GM12872 (cell line): Measurements from ENCODE around the gene SLC34A1.

ENCODE experiments used
- CTCF ChIP-seq: IDR thresholded peaks from 3 replicates; pipeline ENCODE4 v1.5.1; 2011; ENCODE audit warnings: low read depth, mild to moderate bottlenecking, low read length, moderate library complexity; ENCODE audit not compliant: insufficient read depth

SLC34A1 gene

GRCh38 chr5:177428574-177429217 is 44.5 kb downstream of the SLC34A1 start:
- no peak for TF ChIP-seq CTCF

DNA sequence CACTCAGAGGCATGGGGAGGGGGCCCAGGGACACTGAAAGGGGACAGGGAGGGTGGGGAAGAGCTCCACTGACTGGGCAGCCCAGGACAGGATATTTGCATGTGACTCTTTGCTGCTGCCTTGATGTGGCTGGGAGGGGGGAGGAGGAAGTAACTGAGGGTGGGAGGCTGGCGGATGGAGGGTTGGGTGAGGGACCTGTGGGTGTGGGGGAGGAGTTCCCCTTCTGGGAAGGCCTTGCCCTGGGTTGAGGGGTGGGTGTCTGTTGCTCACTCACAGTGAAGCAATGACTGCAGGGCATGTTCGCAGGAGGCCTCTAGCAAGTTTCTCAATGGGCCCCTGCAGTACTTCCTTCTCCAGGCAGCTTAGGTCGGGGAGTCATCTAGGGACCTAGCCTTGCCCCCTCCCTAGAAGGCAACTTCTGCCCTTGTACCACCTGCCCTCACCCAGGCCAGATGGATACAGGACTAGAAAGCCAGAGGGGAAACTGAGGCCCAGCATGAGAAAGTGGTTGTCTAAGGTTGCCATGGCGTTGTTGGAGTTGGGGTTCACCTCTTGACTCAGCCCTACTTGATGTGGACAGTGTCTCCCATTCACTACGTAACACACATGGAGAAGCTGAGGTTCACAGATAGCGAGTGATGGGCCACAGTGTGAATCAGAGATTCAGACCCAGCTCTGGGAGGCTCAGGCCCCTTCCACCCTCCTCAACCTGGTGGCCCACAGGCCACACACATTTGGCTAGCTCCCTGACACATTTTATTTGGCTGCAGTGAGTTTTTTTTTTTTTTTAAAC is 45.2 kb downstream of the SLC34A1 start:
- TF ChIP-seq CTCF: no peak

DNA sequence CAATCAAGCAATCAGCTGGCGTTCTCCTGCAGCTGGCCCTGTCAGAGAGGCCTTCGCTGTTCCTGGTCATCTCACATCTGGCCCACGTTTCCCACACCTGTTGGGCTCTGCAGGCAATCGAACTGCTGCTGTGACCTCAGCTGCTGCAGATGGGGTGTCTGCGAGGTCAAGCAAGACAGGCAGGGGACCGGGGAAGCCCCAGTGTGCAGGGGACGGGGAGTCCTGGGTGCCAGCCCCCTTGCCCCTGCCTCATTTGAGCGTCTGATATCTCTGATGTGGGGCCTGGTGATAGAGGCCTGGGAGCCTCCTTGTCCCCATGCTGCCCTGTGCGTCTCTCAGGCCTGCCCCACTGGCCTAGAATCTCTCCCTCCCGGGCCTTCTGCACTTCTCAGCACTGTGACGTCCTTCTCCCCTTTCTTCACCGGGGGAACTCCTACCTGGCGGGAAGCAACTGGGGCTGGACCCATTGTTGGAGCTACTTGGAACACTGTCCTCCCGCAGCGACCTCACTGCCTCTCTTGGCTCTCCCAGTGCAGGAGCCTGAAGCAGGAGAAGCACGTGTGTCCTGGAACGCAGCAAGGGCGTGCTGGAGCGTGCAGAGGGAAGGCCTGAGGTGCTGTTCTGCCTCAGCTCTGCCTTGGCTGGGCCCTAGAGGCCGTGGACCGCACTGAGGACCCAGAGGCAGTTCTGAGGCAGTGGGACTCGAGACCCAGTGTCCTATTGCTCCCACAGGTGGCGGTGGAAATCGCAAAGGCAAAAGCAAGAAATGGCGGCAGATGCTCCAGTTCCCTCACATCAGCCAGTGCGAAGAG is 46.1 kb downstream of the SLC34A1 start:
- no peak for TF ChIP-seq CTCF

DNA sequence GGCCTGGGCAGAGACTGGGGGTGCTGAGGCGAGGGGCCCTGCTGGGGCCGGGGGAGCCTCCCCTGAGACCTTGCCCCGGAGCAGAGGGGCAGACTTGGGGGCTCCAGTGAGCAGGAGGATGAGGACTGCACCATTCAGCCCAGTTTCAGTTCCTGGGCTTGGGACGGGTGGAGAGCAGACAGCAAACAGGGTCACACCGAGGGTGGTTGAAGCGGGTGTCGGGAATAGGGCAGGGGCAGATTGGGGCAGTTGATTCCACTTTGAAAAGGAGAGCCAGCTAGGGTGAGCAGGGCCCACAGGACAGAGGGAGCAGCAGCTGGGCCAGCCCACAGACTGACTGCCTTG is 46.7 kb downstream of the SLC34A1 start:
- no peak for TF ChIP-seq CTCF

- no peak for TF ChIP-seq CTCF
Measured at GRCh38 chr5:177431317-177432142, 47.3 kb downstream of the SLC34A1 start.

DNA sequence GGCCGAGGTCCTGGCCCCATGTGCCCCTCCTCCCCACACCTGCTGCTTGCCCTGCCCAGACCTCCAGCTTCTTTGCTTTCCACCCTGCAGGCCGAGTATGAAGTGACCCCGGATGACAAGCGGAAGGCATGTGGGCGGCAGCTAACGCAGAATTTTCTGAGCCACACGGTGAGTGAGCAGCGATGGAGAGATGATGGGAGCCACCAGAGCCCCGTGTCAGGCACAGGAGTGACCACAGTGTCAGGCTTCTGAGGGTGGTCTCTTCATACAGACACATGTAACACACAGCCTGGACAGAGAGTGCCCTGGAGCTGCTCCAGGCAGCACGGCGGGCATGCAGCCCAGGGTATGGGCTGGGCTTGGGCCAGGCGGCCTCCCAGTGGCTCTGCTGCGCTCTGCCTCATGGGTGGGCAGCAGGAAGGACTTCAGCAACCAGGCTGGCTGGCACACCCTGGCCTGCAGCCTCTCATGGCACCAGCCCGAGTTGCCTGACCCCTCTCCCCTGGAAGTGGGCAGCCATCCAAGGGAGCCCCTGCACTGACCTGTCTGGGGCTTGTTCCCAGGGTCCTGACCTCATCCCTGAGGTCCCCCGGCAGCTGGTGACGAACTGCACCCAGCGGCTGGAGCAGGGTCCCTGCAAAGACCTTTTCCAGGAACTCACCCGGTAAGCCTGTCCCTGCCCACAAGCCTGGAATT is 48.1 kb downstream of the SLC34A1 start:
- no peak for TF ChIP-seq CTCF
